Liver (tissue), 3 donors: ENCODE results near the gene NIM1K.

ENCODE experiments used
- CTCF ChIP-seq: fragments of 150-350 bp; IDR thresholded peaks from 2 replicates; pipeline ENCODE4 v1.5.1; 2017; ENCODE audit warnings: improper control_type of control experiment, low read depth, low read length; ENCODE audit not compliant: missing input control
- EGR1 ChIP-seq, 2 donors: IDR thresholded peaks; 2 replicates each; pipeline ENCODE4 v1.6.1; 2016 to 2018; ENCODE audit warnings: antibody characterized with exemption in 2 of 2, low read depth in 2 of 2
- FOXA1 ChIP-seq: IDR thresholded peaks from 2 replicates; pipeline ENCODE4 v1.6.1; 2016; ENCODE audit warnings: antibody characterized with exemption
- MAX ChIP-seq: IDR thresholded peaks from 2 replicates; pipeline ENCODE4 v1.6.1; 2016; ENCODE audit warnings: antibody characterized with exemption
- SP1 ChIP-seq: IDR thresholded peaks from 2 replicates; pipeline ENCODE4 v1.6.1; 2018; ENCODE audit warnings: antibody characterized with exemption, mild to moderate bottlenecking
- donor health status: healthy.
- donor health status: healthy.

- no peak for TF ChIP-seq CTCF
- no peak for TF ChIP-seq SP1
- TF ChIP-seq MAX, result no peak
- no peak for TF ChIP-seq FOXA1
- no peak for TF ChIP-seq EGR1 (IDR thresholded peaks at IDR 0.05; ENCODE audit: low read depth in 2 of 2)
Observed at GRCh38 chr5:43208658-43209057, 16.6 kb downstream of the NIM1K start.
